NCI-H446 treated with DMSO at 0.1 percent for 48 hours (cell line): ENCODE data around the gene CDK6.

Experiments used
- DNase-seq: peaks from one replicate; lab custom pipeline; 2025; lab: John Stamatoyannopoulos, UW

The CDK6 gene

DNA sequence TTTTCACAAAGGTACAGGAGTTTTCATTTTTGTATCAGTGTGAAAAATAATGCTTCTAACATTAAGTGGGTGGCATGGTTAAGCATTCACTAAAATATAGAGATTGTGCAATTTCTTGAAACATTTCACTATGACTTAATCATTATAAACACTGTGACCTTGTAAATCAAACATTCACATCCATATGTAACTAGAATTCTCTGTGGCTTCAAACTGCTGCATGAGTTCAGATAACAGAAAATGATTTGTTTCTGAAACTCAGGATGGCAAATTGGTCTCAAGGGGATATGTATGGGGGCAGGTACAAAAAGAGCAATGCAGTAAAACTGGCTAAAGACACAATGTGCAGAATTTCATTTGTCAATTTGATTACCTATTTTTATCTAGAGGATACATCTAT lies 250.0 kb downstream of the CDK6 start:
- DNase-seq = no peak

DNA sequence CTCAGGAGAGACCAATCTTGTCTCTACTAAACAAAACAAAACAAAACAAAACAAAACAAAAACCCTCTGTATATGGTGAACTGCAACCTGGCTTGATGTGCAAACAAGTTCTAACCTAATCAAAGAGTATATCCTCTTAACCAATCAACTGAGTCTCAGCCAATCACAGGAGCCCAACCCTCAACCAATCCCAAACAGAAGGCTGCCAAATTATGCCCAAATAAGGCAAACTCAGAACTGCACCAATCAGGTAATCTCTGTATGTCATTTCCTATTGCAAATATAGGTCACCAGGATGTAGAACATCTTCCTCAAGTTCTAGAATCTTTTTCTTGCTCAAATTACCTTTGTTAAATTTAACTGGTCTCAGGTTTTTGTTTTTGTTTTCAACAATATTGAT lies 251.4 kb downstream of the CDK6 start:
- DNase-seq = no peak

DNA sequence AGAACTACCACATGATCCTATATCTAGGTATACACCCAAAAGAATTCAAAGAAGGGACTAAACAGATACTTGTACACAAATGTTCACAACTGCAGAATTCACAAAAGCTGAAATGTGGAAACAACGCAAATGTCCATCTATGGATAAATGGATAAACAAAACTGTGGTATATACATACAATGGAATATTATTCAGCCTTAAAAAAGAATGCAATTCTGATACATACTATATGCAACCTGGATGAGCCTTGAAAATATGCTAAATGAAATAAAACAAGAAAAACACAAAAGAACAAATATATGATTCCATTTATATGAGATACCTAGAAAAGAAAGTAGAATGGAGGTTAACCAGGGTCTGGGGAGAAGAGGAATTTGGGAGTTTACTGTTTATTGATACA lies 253.4 kb downstream of the CDK6 start:
- DNase-seq = no peak

DNA sequence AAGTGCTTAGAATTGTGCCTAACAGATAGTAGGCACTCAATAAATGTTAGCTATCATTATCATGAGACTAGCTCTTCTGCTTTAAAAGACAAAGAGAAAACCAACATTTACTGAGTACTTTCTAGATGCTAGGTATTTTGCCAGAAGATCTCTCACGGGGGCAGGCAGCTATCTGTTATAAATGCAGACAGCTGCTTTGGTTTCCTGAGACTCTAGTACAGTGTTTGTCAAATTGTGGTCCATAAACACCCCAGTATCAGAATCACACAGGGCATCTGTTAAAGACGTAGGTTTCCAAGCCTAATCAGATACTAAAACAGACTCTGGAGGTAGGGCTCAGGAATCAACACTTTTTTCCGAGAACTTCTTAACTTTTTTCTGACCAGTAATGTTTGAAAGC lies 260.1 kb downstream of the CDK6 start:
- DNase-seq = no peak

DNA sequence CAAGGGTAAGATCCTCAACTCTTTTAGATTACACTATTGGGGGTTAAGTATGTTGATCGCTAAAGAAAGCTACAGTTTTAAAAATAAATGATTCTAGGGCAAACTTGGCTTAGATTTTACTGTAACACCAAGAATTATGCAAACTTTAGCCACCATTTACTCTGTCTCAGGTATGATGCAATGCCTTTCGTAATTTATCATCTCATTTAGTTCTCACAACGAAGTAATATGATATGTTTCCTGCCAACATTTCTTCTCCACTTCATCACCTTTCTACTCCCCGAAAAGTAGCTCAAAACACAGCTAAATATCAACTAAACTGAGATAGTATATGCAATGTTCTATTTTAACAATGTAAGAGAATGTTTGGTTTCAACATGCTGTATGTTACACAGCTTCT lies 267.2 kb downstream of the CDK6 start:
- DNase-seq = no peak

DNA sequence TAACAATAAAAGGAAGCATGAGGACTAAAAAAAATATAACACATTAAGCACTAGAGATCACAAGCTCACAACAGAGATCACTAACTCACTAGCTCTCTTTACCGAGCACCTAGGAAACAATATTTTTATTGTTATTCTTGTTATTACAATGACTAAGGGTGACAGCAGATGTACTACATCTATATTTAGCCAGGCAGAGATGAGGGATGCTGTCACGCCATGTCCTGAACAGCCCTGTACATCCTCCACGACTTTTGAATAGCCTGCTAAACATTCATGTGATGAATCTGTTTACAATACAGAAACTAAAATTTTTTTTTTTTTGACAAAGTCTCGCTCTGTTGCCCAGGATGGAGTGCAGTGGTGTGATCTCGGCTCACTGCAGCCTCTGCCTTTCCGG lies 268.9 kb downstream of the CDK6 start:
- DNase-seq = no peak

DNA sequence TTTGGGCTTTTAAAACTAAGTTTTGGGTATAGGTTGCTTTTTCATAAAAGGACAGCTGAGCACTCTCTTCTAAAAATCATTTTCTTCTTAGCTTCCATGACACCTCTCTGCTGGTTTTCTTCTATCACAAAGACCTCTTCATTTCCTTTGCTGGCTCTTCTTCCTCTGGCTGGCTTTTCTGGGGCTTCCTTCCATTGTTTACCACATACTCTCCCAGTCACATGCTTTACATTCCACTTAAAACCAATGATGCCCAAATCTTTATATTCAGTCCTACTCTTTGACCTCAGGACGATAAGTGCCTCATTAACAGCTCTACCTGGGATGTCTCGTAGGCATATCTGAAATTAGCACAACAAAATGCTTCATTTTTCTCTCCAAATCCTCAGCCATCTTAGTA lies 273.0 kb downstream of the CDK6 start:
- DNase-seq = no peak

DNA sequence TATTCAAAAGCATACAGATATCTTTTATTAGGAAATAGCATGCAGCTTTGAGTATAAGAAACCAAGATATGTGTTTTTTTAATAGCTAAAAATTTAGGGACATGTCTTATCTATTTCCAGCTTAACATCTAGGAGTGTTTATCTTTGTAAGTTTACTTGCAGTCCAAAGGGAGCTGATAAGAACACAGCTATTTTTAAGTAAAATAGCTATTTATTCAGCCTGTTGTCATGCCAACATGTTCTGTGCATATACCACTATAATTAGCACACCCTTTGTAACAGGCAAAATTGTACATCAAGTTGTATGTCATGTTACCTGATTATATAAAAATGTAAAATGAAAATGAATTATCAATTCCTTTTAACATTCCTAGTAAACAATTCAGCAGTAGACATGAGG lies 275.8 kb downstream of the CDK6 start:
- DNase-seq = no peak

DNA sequence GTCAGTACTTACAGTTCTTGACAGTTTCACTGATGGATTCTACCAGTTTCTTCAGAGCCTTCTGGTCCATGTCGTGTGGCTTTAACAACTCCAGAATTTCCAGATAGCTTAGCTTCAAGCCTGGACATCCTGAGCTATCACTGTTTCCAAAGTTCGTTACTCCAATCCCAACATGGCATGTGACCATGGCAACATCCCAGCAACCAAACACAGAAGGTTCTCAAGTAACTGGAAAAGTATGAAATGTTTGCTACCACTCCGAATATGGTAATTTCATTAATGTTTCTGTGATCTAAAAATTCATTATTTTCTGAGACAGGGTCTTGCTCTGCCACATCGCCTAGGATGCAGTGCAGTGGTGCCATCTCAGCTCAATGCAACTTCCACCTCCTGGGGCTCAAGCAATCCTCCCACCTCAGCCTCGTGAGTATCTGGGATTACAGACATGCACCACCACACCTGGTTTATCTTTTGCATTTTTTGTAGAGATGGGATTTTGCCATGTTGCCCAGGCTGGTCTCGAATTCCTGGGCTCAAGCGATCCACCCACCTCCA lies 278.5 kb downstream of the CDK6 start:
- DNase-seq = no peak

DNA sequence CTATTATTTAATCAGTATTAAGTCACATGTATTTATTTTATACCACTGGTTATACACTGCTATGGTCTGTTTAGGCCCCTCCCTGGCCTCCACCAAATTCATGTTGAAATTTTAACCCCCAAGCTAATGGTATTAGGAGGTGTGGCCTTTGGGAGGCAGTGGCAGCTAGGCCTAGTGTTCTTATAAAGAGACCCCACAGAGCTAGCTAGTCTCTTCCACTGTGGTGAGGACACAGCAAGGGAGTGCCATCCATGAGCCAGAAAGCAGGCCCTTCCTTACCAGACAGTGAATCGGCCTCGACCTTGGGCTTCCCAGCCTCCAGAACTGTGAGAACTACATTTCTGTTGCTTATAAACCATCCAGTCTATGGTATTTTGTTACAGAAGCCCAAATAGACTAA lies 279.1 kb downstream of the CDK6 start:
- no peak for DNase-seq
